GM23338 (cell line): ENCODE results near the gene RWDD1. TPM values are rescaled to one million over a fixed set of nuclear protein-coding genes. Genes with fewer than 3 reads are reported as not detected.

Source experiments
- ATAC-seq: fragments of 200-7000 bp; cut with Tn5 transposase; 3 replicates; pipeline ENCODE4 v1.9.1; 2020
- DNase-seq: peaks from one replicate; pipeline ENCODE4 v3.0.0-alpha.2; 2015; ENCODE audit warnings: low spot score
- H2AFZ ChIP-seq: fragments of 200-600 bp; sonication (generic); 2 replicates; pipeline ENCODE4 v1.8.0; 2016; ENCODE audit warnings: antibody characterized with exemption, mild to moderate bottlenecking, moderate library complexity
- H3F3A ChIP-seq: fragments of 200-600 bp; sonication (generic); replicated peaks from 2 replicates; pipeline ENCODE4 v1.8.0; 2017; ENCODE audit warnings: antibody characterized with exemption, mixed run types, low read depth
- H3K27ac ChIP-seq: fragments of 200-600 bp; sonication (generic); 2 replicates; pipeline ENCODE4 v1.6.1; 2016; ENCODE audit warnings: low read depth
- H3K27me3 ChIP-seq: fragments of 200-600 bp; sonication (generic); 2 replicates; pipeline ENCODE4 v1.8.0; 2016; ENCODE audit warnings: mild to moderate bottlenecking, mixed run types, moderate library complexity; ENCODE audit not compliant: insufficient read depth
- H3K36me3 ChIP-seq: fragments of 200-600 bp; sonication (generic); 2 replicates; pipeline ENCODE4 v1.8.0; 2016; ENCODE audit warnings: mild to moderate bottlenecking; ENCODE audit not compliant: insufficient read depth
- H3K4me1 ChIP-seq: fragments of 200-600 bp; sonication (generic); 2 replicates; pipeline ENCODE4 v1.8.0; 2016; ENCODE audit warnings: mild to moderate bottlenecking, moderate library complexity; ENCODE audit not compliant: insufficient read depth
- H3K4me2 ChIP-seq: fragments of 200-600 bp; sonication (generic); 2 replicates; pipeline ENCODE4 v1.7.1; 2017; ENCODE audit warnings: mixed run types
- H3K4me3 ChIP-seq: fragments of 200-600 bp; sonication (generic); 2 replicates; pipeline ENCODE4 v1.6.1; 2016; ENCODE audit warnings: mixed run types
- H3K79me2 ChIP-seq: fragments of 200-600 bp; sonication (generic); replicated peaks from 2 replicates; pipeline ENCODE4 v1.8.0; 2017; ENCODE audit warnings: mild to moderate bottlenecking; ENCODE audit not compliant: insufficient read depth
- H3K9me2 ChIP-seq: fragments of 200-600 bp; sonication (generic); 2 replicates; pipeline ENCODE4 v1.8.0; 2017; ENCODE audit not compliant: insufficient read depth
- H4K20me1 ChIP-seq: fragments of 200-600 bp; sonication (generic); replicated peaks from 2 replicates; pipeline ENCODE4 v1.8.0; 2017; ENCODE audit warnings: mild to moderate bottlenecking; ENCODE audit not compliant: insufficient read depth
- H3K27ac Mint-ChIP-seq: 2 replicates; pipeline ENCODE4 v1.8.0; 2020; ENCODE audit warnings: inconsistent platforms, mild to moderate bottlenecking, moderate library complexity, mixed read lengths
- H3K27me3 Mint-ChIP-seq: 3 replicates; pipeline ENCODE4 v1.8.0; 2022; ENCODE audit warnings: low read depth, mild to moderate bottlenecking, moderate library complexity, mixed read lengths, inconsistent platforms; ENCODE audit not compliant: insufficient read depth, poor library complexity
- H3K36me3 Mint-ChIP-seq: 3 replicates; pipeline ENCODE4 v1.8.0; 2021; ENCODE audit warnings: low read depth, mild to moderate bottlenecking, inconsistent platforms, moderate library complexity, mixed read lengths
- H3K4me1 Mint-ChIP-seq: 3 replicates; pipeline ENCODE4 v1.8.0; 2020; ENCODE audit warnings: mild to moderate bottlenecking, inconsistent platforms, mixed read lengths
- H3K4me3 Mint-ChIP-seq: 3 replicates; pipeline ENCODE4 v1.8.0; 2021; ENCODE audit warnings: moderate library complexity, mild to moderate bottlenecking, inconsistent platforms, mixed read lengths
- H3K9me3 Mint-ChIP-seq: 3 replicates; pipeline ENCODE4 v1.8.0; 2020; ENCODE audit warnings: moderate library complexity, mild to moderate bottlenecking, inconsistent platforms, mixed read lengths
- CREB1 ChIP-seq: fragments of 250-450 bp; sonication (Bioruptor Pico); IDR thresholded peaks from 2 replicates; pipeline ENCODE4 v1.5.0; 2020; ENCODE audit warnings: low read depth, mild to moderate bottlenecking, moderate library complexity
- CTCF ChIP-seq, 2 experiments: fragments of 200-600 bp in 1 of 2; sonication (generic) in 1 of 2; conservative IDR thresholded peaks; 2 replicates each; pipeline versions ENCODE4 v1.5.1 to v1.6.1; 2016 to 2017; ENCODE audit warnings: antibody characterized with exemption in 2 of 2, low read depth in 2 of 2, mild to moderate bottlenecking in 2 of 2, moderate library complexity in 1 of 2
- ETS1 ChIP-seq: IDR thresholded peaks from 2 replicates; pipeline ENCODE4 v1.6.1; 2016; ENCODE audit warnings: antibody characterized with exemption
- EZH2 ChIP-seq: fragments of 200-600 bp; sonication (generic); IDR thresholded peaks from one replicate; pipeline ENCODE4 v1.8.0; 2017; ENCODE audit warnings: antibody characterized with exemption, mild to moderate bottlenecking, low read depth; ENCODE audit not compliant: unreplicated experiment
- EZH2phosphoT487 ChIP-seq: fragments of 200-600 bp; sonication (generic); IDR thresholded peaks from one replicate; pipeline ENCODE4 v1.8.1; 2018; ENCODE audit warnings: antibody characterized with exemption; ENCODE audit not compliant: unreplicated experiment
- JUNB ChIP-seq: IDR thresholded peaks from one replicate; pipeline ENCODE4 v1.6.1; 2016; ENCODE audit warnings: antibody characterized with exemption; ENCODE audit not compliant: unreplicated experiment
- NANOG ChIP-seq: IDR thresholded peaks from 2 replicates; pipeline ENCODE4 v1.6.1; 2016; ENCODE audit warnings: antibody characterized with exemption, borderline replicate concordance
- POLR2AphosphoS5 ChIP-seq: IDR thresholded peaks from 2 replicates; pipeline ENCODE4 v1.6.1; 2016; ENCODE audit warnings: antibody characterized with exemption, low read depth
- STAT1 ChIP-seq: IDR thresholded peaks from one replicate; pipeline ENCODE4 v1.6.1; 2016; ENCODE audit warnings: antibody characterized with exemption; ENCODE audit not compliant: unreplicated experiment
- ZNF114 ChIP-seq: fragments of 250-450 bp; sonication (Bioruptor Pico); IDR thresholded peaks from 2 replicates; pipeline ENCODE4 v1.5.0; 2020; ENCODE audit warnings: mild to moderate bottlenecking, moderate library complexity
- ZNF331 ChIP-seq: fragments of 250-450 bp; sonication (Bioruptor Pico); IDR thresholded peaks from 2 replicates; pipeline ENCODE4 v1.5.0; 2020; ENCODE audit warnings: low read depth, mild to moderate bottlenecking, moderate library complexity
- polyA plus RNA-seq: library from polyadenylated mRNA; unstranded; fragments of >200 nt; fragmentation: Nextera tagmentation; extraction: Ambion mirVana; gene quantifications from 2 replicates; pipeline ENCODE4 v1.2.1, GENCODE V29; 2016
- total RNA-seq: library from RNA; depleted of rRNA; stranded (reverse); fragments of >200 nt; shearing (Covaris generic); gene quantifications from 2 replicates; pipeline ENCODE4 v1.2.3, GENCODE V29; 2014
- TF ChIP-seq, protein P1 (sequence below): IDR thresholded peaks from one replicate; pipeline ENCODE4 v1.6.1; 2018; ENCODE audit warnings: antibody characterized with exemption; ENCODE audit not compliant: unreplicated experiment
- TF ChIP-seq, protein P2 (sequence below): fragments of 250-450 bp; sonication (Bioruptor Pico); IDR thresholded peaks from 2 replicates; pipeline ENCODE4 v1.5.0; 2020; ENCODE audit warnings: mild to moderate bottlenecking, moderate library complexity

RWDD1 gene
- total and polyA plus RNA-seq, 2 experiments from 2014 or later: 20.2 to 171 TPM

GRCh38 chr6:116580198-116580597 lies 8.9 kb downstream of the RWDD1 start:
- no peaks in the 10 kb centered on the region for H3K9me2 ChIP-seq
- H3K27me3 ChIP-seq: no peaks in the 10 kb centered on the region
- no peaks in the 10 kb centered on the region for H4K20me1 ChIP-seq
- peaks cover 46% of the 10 kb centered on the region for H3K79me2 ChIP-seq
- H3K4me3 ChIP-seq: no peak overlapping the region
- TF ChIP-seq ETS1 (no peak), POLR2AphosphoS5 (no peak), ZNF114 (CRISPR knock-in tag) (no peak), EZH2 (no peak), CREB1 (CRISPR knock-in tag) (no peak), CTCF (conservative IDR thresholded peaks at IDR 0.05; ENCODE audit: low read depth in 2 of 2) (no peak), NANOG (no peak), EZH2phosphoT487 (no peak), ZNF331 (CRISPR knock-in tag) (no peak), STAT1 (no peak), JUNB (no peak)
- TF ChIP-seq, protein P1, sequence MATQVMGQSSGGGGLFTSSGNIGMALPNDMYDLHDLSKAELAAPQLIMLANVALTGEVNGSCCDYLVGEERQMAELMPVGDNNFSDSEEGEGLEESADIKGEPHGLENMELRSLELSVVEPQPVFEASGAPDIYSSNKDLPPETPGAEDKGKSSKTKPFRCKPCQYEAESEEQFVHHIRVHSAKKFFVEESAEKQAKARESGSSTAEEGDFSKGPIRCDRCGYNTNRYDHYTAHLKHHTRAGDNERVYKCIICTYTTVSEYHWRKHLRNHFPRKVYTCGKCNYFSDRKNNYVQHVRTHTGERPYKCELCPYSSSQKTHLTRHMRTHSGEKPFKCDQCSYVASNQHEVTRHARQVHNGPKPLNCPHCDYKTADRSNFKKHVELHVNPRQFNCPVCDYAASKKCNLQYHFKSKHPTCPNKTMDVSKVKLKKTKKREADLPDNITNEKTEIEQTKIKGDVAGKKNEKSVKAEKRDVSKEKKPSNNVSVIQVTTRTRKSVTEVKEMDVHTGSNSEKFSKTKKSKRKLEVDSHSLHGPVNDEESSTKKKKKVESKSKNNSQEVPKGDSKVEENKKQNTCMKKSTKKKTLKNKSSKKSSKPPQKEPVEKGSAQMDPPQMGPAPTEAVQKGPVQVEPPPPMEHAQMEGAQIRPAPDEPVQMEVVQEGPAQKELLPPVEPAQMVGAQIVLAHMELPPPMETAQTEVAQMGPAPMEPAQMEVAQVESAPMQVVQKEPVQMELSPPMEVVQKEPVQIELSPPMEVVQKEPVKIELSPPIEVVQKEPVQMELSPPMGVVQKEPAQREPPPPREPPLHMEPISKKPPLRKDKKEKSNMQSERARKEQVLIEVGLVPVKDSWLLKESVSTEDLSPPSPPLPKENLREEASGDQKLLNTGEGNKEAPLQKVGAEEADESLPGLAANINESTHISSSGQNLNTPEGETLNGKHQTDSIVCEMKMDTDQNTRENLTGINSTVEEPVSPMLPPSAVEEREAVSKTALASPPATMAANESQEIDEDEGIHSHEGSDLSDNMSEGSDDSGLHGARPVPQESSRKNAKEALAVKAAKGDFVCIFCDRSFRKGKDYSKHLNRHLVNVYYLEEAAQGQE: no peak
- TF ChIP-seq, protein P2, sequence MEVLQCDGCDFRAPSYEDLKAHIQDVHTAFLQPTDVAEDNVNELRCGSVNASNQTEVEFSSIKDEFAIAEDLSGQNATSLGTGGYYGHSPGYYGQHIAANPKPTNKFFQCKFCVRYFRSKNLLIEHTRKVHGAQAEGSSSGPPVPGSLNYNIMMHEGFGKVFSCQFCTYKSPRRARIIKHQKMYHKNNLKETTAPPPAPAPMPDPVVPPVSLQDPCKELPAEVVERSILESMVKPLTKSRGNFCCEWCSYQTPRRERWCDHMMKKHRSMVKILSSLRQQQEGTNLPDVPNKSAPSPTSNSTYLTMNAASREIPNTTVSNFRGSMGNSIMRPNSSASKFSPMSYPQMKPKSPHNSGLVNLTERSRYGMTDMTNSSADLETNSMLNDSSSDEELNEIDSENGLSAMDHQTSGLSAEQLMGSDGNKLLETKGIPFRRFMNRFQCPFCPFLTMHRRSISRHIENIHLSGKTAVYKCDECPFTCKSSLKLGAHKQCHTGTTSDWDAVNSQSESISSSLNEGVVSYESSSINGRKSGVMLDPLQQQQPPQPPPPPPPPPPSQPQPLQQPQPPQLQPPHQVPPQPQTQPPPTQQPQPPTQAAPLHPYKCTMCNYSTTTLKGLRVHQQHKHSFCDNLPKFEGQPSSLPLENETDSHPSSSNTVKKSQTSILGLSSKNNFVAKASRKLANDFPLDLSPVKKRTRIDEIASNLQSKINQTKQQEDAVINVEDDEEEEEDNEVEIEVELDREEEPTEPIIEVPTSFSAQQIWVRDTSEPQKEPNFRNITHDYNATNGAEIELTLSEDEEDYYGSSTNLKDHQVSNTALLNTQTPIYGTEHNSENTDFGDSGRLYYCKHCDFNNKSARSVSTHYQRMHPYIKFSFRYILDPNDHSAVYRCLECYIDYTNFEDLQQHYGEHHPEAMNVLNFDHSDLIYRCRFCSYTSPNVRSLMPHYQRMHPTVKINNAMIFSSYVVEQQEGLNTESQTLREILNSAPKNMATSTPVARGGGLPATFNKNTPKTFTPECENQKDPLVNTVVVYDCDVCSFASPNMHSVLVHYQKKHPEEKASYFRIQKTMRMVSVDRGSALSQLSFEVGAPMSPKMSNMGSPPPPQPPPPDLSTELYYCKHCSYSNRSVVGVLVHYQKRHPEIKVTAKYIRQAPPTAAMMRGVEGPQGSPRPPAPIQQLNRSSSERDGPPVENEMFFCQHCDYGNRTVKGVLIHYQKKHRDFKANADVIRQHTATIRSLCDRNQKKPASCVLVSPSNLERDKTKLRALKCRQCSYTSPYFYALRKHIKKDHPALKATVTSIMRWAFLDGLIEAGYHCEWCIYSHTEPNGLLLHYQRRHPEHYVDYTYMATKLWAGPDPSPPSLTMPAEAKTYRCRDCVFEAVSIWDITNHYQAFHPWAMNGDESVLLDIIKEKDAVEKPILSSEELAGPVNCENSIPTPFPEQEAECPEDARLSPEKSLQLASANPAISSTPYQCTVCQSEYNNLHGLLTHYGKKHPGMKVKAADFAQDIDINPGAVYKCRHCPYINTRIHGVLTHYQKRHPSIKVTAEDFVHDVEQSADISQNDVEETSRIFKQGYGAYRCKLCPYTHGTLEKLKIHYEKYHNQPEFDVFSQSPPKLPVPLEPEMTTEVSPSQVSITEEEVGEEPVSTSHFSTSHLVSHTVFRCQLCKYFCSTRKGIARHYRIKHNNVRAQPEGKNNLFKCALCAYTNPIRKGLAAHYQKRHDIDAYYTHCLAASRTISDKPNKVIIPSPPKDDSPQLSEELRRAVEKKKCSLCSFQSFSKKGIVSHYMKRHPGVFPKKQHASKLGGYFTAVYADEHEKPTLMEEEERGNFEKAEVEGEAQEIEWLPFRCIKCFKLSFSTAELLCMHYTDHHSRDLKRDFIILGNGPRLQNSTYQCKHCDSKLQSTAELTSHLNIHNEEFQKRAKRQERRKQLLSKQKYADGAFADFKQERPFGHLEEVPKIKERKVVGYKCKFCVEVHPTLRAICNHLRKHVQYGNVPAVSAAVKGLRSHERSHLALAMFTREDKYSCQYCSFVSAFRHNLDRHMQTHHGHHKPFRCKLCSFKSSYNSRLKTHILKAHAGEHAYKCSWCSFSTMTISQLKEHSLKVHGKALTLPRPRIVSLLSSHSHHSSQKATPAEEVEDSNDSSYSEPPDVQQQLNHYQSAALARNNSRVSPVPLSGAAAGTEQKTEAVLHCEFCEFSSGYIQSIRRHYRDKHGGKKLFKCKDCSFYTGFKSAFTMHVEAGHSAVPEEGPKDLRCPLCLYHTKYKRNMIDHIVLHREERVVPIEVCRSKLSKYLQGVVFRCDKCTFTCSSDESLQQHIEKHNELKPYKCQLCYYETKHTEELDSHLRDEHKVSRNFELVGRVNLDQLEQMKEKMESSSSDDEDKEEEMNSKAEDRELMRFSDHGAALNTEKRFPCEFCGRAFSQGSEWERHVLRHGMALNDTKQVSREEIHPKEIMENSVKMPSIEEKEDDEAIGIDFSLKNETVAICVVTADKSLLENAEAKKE (CRISPR knock-in tag): no peak
- Mint-ChIP-seq H3K4me3 (no peak overlapping the region), H3K27me3 (peaks cover 2% of the 10 kb centered on the region), H3K9me3 (no peaks in the 10 kb centered on the region), H3K4me1 (no peaks in the 10 kb centered on the region), H3K36me3 (no peaks in the 10 kb centered on the region; the same call in 2 of the 3 replicates), H3K27ac (no peak overlapping the region)
- H3K4me1 ChIP-seq: no peaks in the 10 kb centered on the region
- DNase-seq (no peak), ATAC-seq (no peak)
- no peaks in the 10 kb centered on the region for H3K36me3 ChIP-seq
- no peak overlapping the region for H3K4me2 ChIP-seq
- H3F3A ChIP-seq: no peaks in the 10 kb centered on the region
- H2AFZ ChIP-seq: no peak overlapping the region
- H3K27ac ChIP-seq: no peak overlapping the region
